NT2/D1 (cell line): ENCODE data around the gene KCNJ13.

Experiments used
- SUZ12 ChIP-seq: IDR thresholded peaks from 2 replicates; pipeline ENCODE4 v1.6.1; 2011; ENCODE audit not compliant: insufficient read length, insufficient read depth; ENCODE audit errors: extremely low read depth
- YY1 ChIP-seq: IDR thresholded peaks from 2 replicates; pipeline ENCODE4 v1.6.1; 2011; ENCODE audit not compliant: insufficient read length, insufficient read depth
- ZNF274 ChIP-seq: IDR thresholded peaks from 2 replicates; pipeline ENCODE4 v1.6.1; 2011; ENCODE audit warnings: mild to moderate bottlenecking, low read depth, low read length

- TF ChIP-seq ZNF274 = no peak
- no peak for TF ChIP-seq YY1
- TF ChIP-seq SUZ12 = no peak
Measured at GRCh38 chr2:232741294-232741693, 35.1 kb downstream of the KCNJ13 start.
